HG03108 (cell line): ENCODE results near the gene TMEM154.

Source experiments
- ATAC-seq: cut with Tn5 transposase; IDR thresholded peaks from one replicate; pipeline ENCODE4 v1.9.1; 2021; ENCODE audit warnings: moderate library complexity; ENCODE audit not compliant: unreplicated experiment

Gene TMEM154

GRCh38 chr4:152679414-152680281, at the start of gene TMEM154:
Gene TMEM154 (minus strand): TSS chr4:152679997. CDS start chr4:152679933, 64 bp downstream.
- peak; percentile 70 for ATAC-seq

- no peak for ATAC-seq
Measured at GRCh38 chr4:152729466-152729865, 49.7 kb upstream of the TMEM154 start.

GRCh38 chr4:152728343-152728742, 48.5 kb upstream of the TMEM154 start:
- ATAC-seq: no peak

GRCh38 chr4:152727784-152728183, 48.0 kb upstream of the TMEM154 start:
- ATAC-seq: no peak

GRCh38 chr4:152724494-152724893, 44.7 kb upstream of the TMEM154 start:
- no peak for ATAC-seq

GRCh38 chr4:152723236-152723635, 43.4 kb upstream of the TMEM154 start:
- ATAC-seq: no peak

GRCh38 chr4:152719801-152720556, 40.2 kb upstream of the TMEM154 start:
- ATAC-seq: no peak

GRCh38 chr4:152719291-152719690, 39.5 kb upstream of the TMEM154 start:
- ATAC-seq: no peak

- no peak for ATAC-seq
Measured at GRCh38 chr4:152715076-152715475, 35.3 kb upstream of the TMEM154 start.

- no peak for ATAC-seq
Measured at GRCh38 chr4:152713951-152714705, 34.3 kb upstream of the TMEM154 start.

- no peak for ATAC-seq
Measured at GRCh38 chr4:152709675-152710438, 30.1 kb upstream of the TMEM154 start.

- no peak for ATAC-seq
Measured at GRCh38 chr4:152708796-152709195, 29.0 kb upstream of the TMEM154 start.

- ATAC-seq: no peak
Measured at GRCh38 chr4:152708361-152708760, 28.6 kb upstream of the TMEM154 start.

- no peak for ATAC-seq
Measured at GRCh38 chr4:152707632-152708031, 27.8 kb upstream of the TMEM154 start.

GRCh38 chr4:152705903-152706302, 26.1 kb upstream of the TMEM154 start:
- ATAC-seq: no peak

GRCh38 chr4:152704788-152705187, 25.0 kb upstream of the TMEM154 start:
- ATAC-seq: no peak

- no peak for ATAC-seq
Measured at GRCh38 chr4:152700151-152700550, 20.4 kb upstream of the TMEM154 start.

GRCh38 chr4:152699313-152699712, 19.5 kb upstream of the TMEM154 start:
- no peak for ATAC-seq

GRCh38 chr4:152698089-152698499, 18.3 kb upstream of the TMEM154 start:
- no peak for ATAC-seq

GRCh38 chr4:152697284-152698088, 17.7 kb upstream of the TMEM154 start:
- peak; percentile 38 for ATAC-seq
